ENCODE measurements around the gene NPHP1. TPM values are rescaled to one million over a fixed set of nuclear protein-coding genes. Genes with fewer than 3 reads are reported as not detected.
A peak's percentile ranks its signal among the peaks of the same experiment; 100 is the strongest.
"Not testable (repeated sequence)": the region's sequence is repeated elsewhere in the genome, so short reads cannot be mapped to it uniquely, and the experiment has no call there.

NPHP1 gene
- total RNA-seq, 1 donor from 2014 or later, result 8.3 TPM

DNA sequence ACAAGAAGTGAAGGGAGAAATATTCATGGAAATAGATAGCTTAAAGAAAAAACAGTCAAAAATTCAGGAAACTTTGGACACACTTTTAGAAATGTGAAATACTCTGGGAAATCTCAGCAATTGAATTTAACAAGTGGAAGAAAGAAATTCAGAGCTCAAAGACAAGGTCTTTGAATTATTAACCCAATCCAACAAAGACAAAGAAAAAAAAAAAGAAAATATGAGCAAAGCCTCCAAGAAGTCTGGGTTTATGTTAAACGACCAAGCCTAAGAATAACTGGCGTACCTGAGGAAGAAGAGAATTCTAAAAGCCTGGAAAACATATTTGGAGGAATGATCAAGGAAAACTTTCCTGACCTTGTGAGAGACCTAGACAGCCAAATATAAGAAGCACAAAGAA lies 96.5 kb downstream of the NPHP1 start:
- ATAC-seq, result not testable (repeated sequence)

GRCh38 chr2:110107092-110108079 lies 97.4 kb downstream of the NPHP1 start:
- intact Hi-C loops (cut with DNase I), result no loop called here
- ATAC-seq, result no peak
- DNase-seq (ENCODE audit: low spot score), result no peak

More for the DNA sequence above, 96.5 kb downstream of the NPHP1 start:
- intact Hi-C loops (cut with DNase I); DNase-seq (ENCODE audit: low spot score): not testable (repeated sequence)

GRCh38 chr2:110106642-110107041 lies 98.2 kb downstream of the NPHP1 start:
- intact Hi-C loops (cut with DNase I), result no loop called here
- no peak for ATAC-seq
- no peak for DNase-seq (ENCODE audit: low spot score)

DNA sequence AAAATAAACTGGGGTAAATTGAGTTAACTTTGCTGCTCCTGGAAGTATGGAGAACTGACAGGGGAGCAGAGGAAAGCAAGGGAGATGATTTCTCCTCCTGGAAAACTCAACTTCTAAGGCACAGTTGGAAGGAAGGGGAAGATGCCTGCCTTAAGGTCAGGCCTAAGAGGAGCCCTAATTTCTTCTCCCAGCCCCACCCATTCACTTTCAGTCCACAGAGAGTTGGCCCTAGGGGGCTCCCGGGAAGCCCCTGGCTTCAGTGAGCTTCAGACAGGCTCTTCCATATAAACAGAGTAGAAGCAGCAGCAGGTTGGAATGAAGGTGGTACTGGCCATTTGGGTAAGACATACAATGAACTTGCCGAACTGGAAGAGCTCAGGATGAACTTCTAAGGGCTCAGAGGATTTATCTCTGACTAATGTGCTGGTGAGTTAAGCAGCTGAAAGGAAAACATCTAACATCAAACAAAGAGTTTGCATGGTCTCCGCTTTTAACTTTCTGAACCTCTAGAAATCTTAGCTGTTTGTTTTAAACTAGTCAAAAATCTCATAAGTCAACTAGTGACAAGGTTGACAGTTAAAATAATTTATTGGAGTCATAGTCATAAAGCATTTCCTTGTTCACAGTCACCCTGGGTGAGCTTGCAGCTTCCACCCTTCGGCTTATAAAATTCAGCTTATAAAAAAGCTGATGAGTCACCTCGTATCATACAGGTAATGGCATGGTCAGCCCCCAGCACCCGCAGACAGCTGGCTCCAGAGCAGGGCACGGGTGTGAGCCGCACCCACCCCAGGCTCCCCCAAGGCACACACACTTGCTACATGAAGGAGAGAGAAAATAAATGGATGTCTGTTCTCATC lies 99.0 kb downstream of the NPHP1 start:
- intact Hi-C loops (cut with DNase I), result no loop called here
- DNase-seq (ENCODE audit: low spot score) (no peak), ATAC-seq (no peak)

DNA sequence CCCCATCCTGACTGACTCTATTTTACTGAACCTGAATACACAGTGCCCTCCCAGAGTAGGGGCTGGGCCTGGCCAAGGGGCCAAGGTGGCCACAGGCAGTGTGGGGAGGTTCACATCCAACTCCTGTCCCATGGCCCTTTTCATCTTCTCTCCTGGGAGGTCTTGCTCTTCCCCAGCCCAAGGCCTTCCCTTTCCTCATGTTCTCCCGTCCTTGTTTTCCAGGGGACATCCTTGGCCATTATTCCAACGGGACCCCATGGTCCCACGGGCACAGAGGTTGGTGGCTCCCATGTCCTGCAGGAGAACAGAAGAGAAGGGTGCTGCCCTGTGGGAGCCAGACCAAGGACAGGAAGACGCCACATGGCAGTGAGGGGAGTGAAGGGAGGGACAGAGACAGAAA lies 99.6 kb downstream of the NPHP1 start:
- intact Hi-C loops (cut with DNase I), result no loop called here
- ATAC-seq, result no peak
- no peak for DNase-seq (ENCODE audit: low spot score)

DNA sequence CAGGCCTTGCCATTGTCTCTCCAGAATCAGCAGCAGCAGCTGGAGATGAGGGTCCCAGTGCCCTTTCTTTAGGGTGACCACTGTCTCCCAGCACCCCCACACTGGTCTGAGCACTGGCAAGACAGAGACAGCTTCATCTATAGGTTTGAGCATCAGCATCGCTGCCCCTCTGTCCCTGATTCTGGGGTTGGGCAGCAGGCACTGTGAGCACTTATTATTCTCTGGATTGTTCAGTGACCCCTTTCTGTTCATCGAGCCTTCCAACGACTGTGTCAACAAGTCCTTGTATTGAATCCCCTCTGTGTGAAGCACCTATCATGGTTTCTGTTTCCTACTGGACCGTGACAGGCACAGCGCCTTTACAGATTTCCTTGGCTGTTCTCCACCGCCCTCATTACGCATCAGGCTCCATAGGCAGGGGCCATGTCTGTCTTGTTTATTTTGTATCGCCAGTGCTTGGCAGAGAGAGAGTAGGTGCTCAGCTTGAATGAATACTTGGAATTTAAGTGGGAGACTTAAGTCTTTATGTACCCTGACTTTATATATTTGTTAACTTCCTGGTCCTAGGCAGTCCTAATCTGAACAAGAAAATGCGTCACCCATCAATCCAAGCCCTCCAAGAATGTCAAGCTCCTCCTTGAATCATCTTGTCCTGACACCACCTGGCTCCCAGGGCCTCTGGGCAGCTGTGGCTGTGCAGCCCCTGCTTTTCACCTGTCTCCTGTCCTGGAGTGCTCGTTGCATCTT lies 100.6 kb downstream of the NPHP1 start:
- ATAC-seq (no peak), DNase-seq (ENCODE audit: low spot score) (no peak)
- intact Hi-C loops (cut with DNase I), result no loop called here

- DNase-seq (ENCODE audit: low spot score) (no peak), ATAC-seq (no peak)
- intact Hi-C loops (cut with DNase I), result no loop called here
Measured at GRCh38 chr2:110103061-110103961, 101.5 kb downstream of the NPHP1 start.

GRCh38 chr2:110101901-110102803 lies 102.7 kb downstream of the NPHP1 start:
- intact Hi-C loops (cut with DNase I), result no loop called here
- ATAC-seq, result no peak
- DNase-seq (ENCODE audit: low spot score), result no peak

DNA sequence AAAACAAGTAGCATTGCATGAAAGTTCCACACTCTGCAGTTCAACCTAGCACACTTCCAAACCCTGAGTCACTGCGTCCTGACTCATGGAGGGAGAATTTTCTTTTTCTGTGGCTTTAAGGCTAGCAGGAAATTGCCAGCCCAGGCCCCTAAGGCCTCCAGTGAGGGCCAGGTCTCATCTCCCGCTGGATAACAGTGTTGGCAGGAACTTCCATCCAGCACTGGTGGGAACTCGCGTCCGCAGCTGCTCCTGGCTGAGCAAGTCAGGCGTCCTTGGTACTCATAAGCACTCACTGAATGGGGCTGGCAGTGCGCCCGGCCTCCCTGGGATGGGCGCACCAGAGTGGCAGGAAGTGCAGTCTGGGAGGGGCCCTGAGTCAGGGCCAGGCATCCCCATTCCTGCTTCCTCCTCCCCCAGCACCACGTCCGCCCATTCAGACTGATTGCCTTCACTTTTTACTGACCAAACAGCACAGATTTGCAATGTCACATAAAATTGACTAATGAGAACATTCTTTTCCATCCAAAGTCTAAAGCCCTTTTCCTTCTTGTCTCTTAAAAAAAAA lies 103.5 kb downstream of the NPHP1 start:
- peak; percentile 96 for ATAC-seq
- intact Hi-C loops (cut with DNase I), result no loop called here
- peak; percentile 93 for DNase-seq (ENCODE audit: low spot score)

GRCh38 chr2:110100880-110101279 lies 103.9 kb downstream of the NPHP1 start:
- ATAC-seq; intact Hi-C loops (cut with DNase I); DNase-seq (ENCODE audit: low spot score): not testable (repeated sequence)

DNA sequence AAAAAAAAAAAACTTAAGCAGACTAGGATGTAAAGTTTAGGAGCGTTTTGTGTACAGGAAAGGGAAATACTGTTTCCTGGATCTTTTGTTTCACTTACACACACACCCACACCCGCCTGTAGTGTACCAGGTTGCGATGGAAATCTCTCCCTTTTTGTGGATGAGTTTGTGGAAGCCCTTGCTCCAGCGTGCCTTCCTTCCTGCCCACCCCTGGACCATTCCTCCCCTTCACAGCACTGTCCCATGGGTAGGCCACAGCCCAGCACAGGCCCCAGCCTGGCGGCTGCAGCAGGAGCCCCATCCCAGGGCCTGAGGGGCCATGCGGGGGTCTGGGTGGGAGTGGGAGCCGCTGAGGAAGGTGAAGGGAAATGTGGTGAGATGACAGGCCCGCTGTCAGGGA lies 104.3 kb downstream of the NPHP1 start:
- intact Hi-C loops (cut with DNase I), result no loop called here
- ATAC-seq (no peak), DNase-seq (ENCODE audit: low spot score) (no peak)

- intact Hi-C loops (cut with DNase I), result no loop called here
- no peak for ATAC-seq
- no peak for DNase-seq (ENCODE audit: low spot score)
Measured at GRCh38 chr2:110099471-110100225, 105.2 kb downstream of the NPHP1 start.

DNA sequence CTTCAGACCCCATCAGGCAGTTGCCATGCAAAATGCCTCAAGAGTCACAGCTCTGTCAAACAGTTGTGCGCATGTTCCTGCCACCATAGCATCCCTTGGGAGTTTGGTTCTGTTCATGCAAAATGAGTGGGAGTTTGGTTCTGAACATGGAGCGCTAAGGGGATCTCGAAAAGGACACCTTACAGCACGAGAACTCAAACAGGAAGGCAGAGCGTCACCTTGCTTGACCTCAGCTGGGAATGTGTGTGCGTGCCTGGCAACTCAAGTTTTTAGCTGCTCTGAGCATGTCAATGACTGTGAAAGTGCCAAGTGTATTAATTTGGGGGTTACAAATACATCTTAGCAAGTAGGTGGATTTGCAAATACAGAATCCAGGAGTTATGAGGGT lies 105.8 kb downstream of the NPHP1 start:
- no peak for ATAC-seq
- no peak for DNase-seq (ENCODE audit: low spot score)
- intact Hi-C loops (cut with DNase I), result no loop called here

GRCh38 chr2:110097506-110098220 lies 107.2 kb downstream of the NPHP1 start:
- intact Hi-C loops (cut with DNase I), result no loop called here
- ATAC-seq (no peak), DNase-seq (ENCODE audit: low spot score) (no peak)

DNA sequence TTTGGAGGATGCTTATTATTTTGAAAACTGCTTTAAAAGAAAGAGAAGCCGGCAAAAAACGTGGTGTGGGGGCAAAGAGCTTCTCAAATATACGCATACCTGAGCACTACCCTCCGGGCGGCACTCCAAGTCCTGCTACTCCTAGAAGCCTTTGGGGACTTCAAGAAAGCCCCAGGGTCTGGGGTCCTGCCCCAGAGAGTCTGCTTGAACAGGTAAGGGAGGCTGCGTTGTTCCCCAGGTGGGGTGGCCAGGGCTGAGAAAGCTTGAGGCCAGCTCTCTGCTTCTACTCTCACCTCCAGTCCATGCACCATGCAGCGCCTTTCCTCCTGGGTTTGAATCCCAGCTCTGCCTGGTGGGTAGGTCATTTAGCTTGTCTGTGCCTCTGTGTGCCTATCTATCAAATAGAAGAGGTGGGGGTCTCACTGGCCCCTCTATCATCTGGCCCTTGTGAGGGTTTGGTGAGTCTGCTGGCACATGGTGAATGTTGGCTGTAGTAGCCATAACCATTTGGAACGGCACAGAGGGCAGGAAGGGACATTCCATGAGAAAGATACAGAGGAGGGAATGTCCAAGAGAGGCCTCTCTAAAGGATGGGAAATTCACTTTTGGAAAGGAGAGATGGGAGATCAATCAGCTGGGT lies 108.7 kb downstream of the NPHP1 start:
- intact Hi-C loops (cut with DNase I), result no loop called here
- peak; percentile 53 for DNase-seq (ENCODE audit: low spot score)
- no peak for ATAC-seq

All from sciatic nerve (tissue), 2 donors.